Measurements from ENCODE around the gene HAGHL. TPM values are rescaled to one million over a fixed set of nuclear protein-coding genes. Genes with fewer than 3 reads are reported as not detected.

Gene HAGHL
- total RNA-seq, 2 donors from 2014 or later: 9.8 to 12.5 TPM

- no peaks in the 10 kb centered on the region for H3K9me3 ChIP-seq (ENCODE audit: control insufficient read depth, low read length, poor library complexity, severe bottlenecking)
- H3K4me1 Mint-ChIP-seq: no peaks in the 10 kb centered on the region
- ATAC-seq (no peak), DNase-seq (no peak)
- H3K4me3 Mint-ChIP-seq: no peak within 1 kb of the TSS
- no peak within 1 kb of the TSS for H3K27ac Mint-ChIP-seq
- H3K36me3 Mint-ChIP-seq (ENCODE audit: low read depth): no peaks in the 10 kb centered on the region
- H3K27me3 Mint-ChIP-seq: no peaks in the 10 kb centered on the region
Measured at GRCh38 chr16:760545-761343, 33.8 kb downstream of the HAGHL start, which contains the start of gene MSLN. Gene MSLN (plus strand): TSS chr16:760734. CDS start chr16:762681, 1,947 bp downstream.

- no peaks in the 10 kb centered on the region for H3K4me1 Mint-ChIP-seq
- H3K4me3 Mint-ChIP-seq: no peak overlapping the region
- no peak for DNase-seq
Measured at GRCh38 chr16:761625-762513, 35.0 kb downstream of the HAGHL start.

GRCh38 chr16:762595-763268 lies 35.8 kb downstream of the HAGHL start:
- ATAC-seq: no peak
- Mint-ChIP-seq H3K27me3 (no peaks in the 10 kb centered on the region), H3K36me3 (ENCODE audit: low read depth) (no peaks in the 10 kb centered on the region), H3K4me1 (no peaks in the 10 kb centered on the region), H3K4me3 (no peak overlapping the region), H3K27ac (no peak overlapping the region)
- no peaks in the 10 kb centered on the region for H3K9me3 ChIP-seq (ENCODE audit: control insufficient read depth, low read length, poor library complexity, severe bottlenecking)
- DNase-seq: no peak

More at GRCh38 chr16:761625-762513, 35.0 kb downstream of the HAGHL start:
- no peaks in the 10 kb centered on the region for H3K27me3 Mint-ChIP-seq
- ATAC-seq: no peak
- no peaks in the 10 kb centered on the region for H3K9me3 ChIP-seq (ENCODE audit: control insufficient read depth, low read length, poor library complexity, severe bottlenecking)
- H3K27ac Mint-ChIP-seq: no peak overlapping the region
- no peaks in the 10 kb centered on the region for H3K36me3 Mint-ChIP-seq (ENCODE audit: low read depth)

GRCh38 chr16:763369-764183 lies 36.7 kb downstream of the HAGHL start:
- Mint-ChIP-seq H3K36me3 (ENCODE audit: low read depth) (no peaks in the 10 kb centered on the region), H3K4me3 (no peak overlapping the region), H3K27ac (no peak overlapping the region), H3K27me3 (no peaks in the 10 kb centered on the region), H3K4me1 (no peaks in the 10 kb centered on the region)
- ATAC-seq (no peak), DNase-seq (no peak)
- no peaks in the 10 kb centered on the region for H3K9me3 ChIP-seq (ENCODE audit: control insufficient read depth, low read length, poor library complexity, severe bottlenecking)

- H3K27me3 Mint-ChIP-seq: no peaks in the 10 kb centered on the region
- no peak for DNase-seq
Measured at GRCh38 chr16:764184-764750, 37.4 kb downstream of the HAGHL start.

GRCh38 chr16:764848-765487 lies 38.1 kb downstream of the HAGHL start:
- no peaks in the 10 kb centered on the region for H3K36me3 Mint-ChIP-seq (ENCODE audit: low read depth)
- no peaks in the 10 kb centered on the region for H3K9me3 ChIP-seq (ENCODE audit: control insufficient read depth, low read length, poor library complexity, severe bottlenecking)
- no peaks in the 10 kb centered on the region for H3K4me1 Mint-ChIP-seq
- H3K27ac Mint-ChIP-seq: no peak overlapping the region
- H3K27me3 Mint-ChIP-seq: no peaks in the 10 kb centered on the region
- H3K4me3 Mint-ChIP-seq: no peak overlapping the region
- DNase-seq (no peak), ATAC-seq (no peak)

More at GRCh38 chr16:764184-764750, 37.4 kb downstream of the HAGHL start:
- H3K9me3 ChIP-seq (ENCODE audit: control insufficient read depth, low read length, poor library complexity, severe bottlenecking): no peaks in the 10 kb centered on the region
- no peak for ATAC-seq
- Mint-ChIP-seq H3K4me1 (no peaks in the 10 kb centered on the region), H3K4me3 (no peak overlapping the region), H3K36me3 (ENCODE audit: low read depth) (no peaks in the 10 kb centered on the region), H3K27ac (no peak overlapping the region)

GRCh38 chr16:765488-765865 lies 38.6 kb downstream of the HAGHL start:
- H3K4me1 Mint-ChIP-seq: no peaks in the 10 kb centered on the region
- DNase-seq (no peak), ATAC-seq (no peak)
- no peaks in the 10 kb centered on the region for H3K27me3 Mint-ChIP-seq
- H3K9me3 ChIP-seq (ENCODE audit: control insufficient read depth, low read length, poor library complexity, severe bottlenecking): no peaks in the 10 kb centered on the region
- H3K4me3 Mint-ChIP-seq: no peak overlapping the region
- no peaks in the 10 kb centered on the region for H3K36me3 Mint-ChIP-seq (ENCODE audit: low read depth)
- H3K27ac Mint-ChIP-seq: no peak overlapping the region

GRCh38 chr16:766008-766819 lies 39.3 kb downstream of the HAGHL start:
- DNase-seq: no peak
- Mint-ChIP-seq H3K27me3 (peaks cover 3% of the 10 kb centered on the region), H3K27ac (no peak overlapping the region), H3K36me3 (ENCODE audit: low read depth) (no peaks in the 10 kb centered on the region), H3K4me1 (no peaks in the 10 kb centered on the region), H3K4me3 (no peak overlapping the region)
- H3K9me3 ChIP-seq (ENCODE audit: control insufficient read depth, low read length, poor library complexity, severe bottlenecking): no peaks in the 10 kb centered on the region
- ATAC-seq: no peak

- H3K36me3 Mint-ChIP-seq (ENCODE audit: low read depth): no peaks in the 10 kb centered on the region
- no peaks in the 10 kb centered on the region for H3K9me3 ChIP-seq (ENCODE audit: control insufficient read depth, low read length, poor library complexity, severe bottlenecking)
- peaks cover 7% of the 10 kb centered on the region for H3K27me3 Mint-ChIP-seq
- no peak overlapping the region for H3K4me3 Mint-ChIP-seq
- H3K27ac Mint-ChIP-seq: no peak overlapping the region
- DNase-seq: peak in 1 of 3 donors; percentile 12
- no peaks in the 10 kb centered on the region for H3K4me1 Mint-ChIP-seq
- no peak for ATAC-seq
Measured at GRCh38 chr16:766820-767640, 40.1 kb downstream of the HAGHL start.

GRCh38 chr16:767743-768235 lies 40.9 kb downstream of the HAGHL start:
- H3K9me3 ChIP-seq (ENCODE audit: control insufficient read depth, low read length, poor library complexity, severe bottlenecking): no peaks in the 10 kb centered on the region
- no peak overlapping the region for H3K4me3 Mint-ChIP-seq
- DNase-seq: no peak
- no peaks in the 10 kb centered on the region for H3K36me3 Mint-ChIP-seq (ENCODE audit: low read depth)
- H3K4me1 Mint-ChIP-seq: no peaks in the 10 kb centered on the region
- H3K27me3 Mint-ChIP-seq: peaks cover 7% of the 10 kb centered on the region
- H3K27ac Mint-ChIP-seq: no peak overlapping the region
- no peak for ATAC-seq

- no peaks in the 10 kb centered on the region for H3K9me3 ChIP-seq (ENCODE audit: control insufficient read depth, low read length, poor library complexity, severe bottlenecking)
- DNase-seq (no peak), ATAC-seq (no peak)
- Mint-ChIP-seq H3K27ac (no peak overlapping the region), H3K4me3 (no peak overlapping the region), H3K27me3 (peaks cover 7% of the 10 kb centered on the region), H3K4me1 (no peaks in the 10 kb centered on the region), H3K36me3 (ENCODE audit: low read depth) (no peaks in the 10 kb centered on the region)
Measured at GRCh38 chr16:768428-768827, 41.5 kb downstream of the HAGHL start.

Measured in T-helper 17 cell (primary cell).